GDM1 (cell line): ENCODE results near the gene RXFP1.
"Not testable (repeated sequence)": the region's sequence is repeated elsewhere in the genome, so short reads cannot be mapped to it uniquely, and the experiment has no call there.

Source experiments
- DNase-seq: peaks from one replicate; lab custom pipeline; 2025; lab: John Stamatoyannopoulos, UW

Gene RXFP1

DNA sequence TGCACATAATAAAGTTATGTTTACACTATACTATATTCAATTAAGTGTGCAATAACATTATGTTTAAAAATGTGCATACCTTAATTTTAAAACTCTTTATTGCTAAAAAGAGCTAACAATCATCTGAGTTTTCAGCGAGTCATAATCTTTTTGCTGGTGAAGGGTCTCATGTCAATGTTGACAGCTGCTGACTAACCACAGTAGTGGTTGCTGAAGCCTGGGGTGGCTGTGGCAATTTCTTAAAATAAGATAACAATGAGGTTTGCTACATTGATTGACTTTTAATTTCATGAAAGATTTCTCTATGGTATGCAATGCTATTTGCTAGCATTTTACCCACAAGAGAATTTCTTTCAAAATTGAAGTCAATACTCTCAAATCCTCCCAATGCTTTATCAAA, 91.4 kb downstream of the RXFP1 start:
- DNase-seq: no peak

DNA sequence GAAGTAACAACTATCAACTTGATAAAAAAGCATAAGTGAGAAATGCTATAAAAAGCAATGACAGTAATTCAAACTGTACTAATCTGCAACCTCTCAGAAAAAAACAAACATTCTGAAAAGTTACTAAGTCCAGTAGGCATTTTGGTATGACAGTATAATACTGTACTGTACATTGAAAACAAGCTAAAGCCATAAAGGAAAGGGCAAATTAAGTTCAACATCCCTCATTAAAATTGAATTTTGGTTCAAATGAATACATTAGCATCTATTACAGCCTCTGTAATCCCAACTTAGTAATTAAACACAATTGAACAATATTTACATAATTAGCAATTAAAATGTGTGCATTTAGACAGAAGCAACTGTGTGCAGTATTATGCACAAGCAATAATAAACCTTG, 96.3 kb downstream of the RXFP1 start:
- DNase-seq: no peak

DNA sequence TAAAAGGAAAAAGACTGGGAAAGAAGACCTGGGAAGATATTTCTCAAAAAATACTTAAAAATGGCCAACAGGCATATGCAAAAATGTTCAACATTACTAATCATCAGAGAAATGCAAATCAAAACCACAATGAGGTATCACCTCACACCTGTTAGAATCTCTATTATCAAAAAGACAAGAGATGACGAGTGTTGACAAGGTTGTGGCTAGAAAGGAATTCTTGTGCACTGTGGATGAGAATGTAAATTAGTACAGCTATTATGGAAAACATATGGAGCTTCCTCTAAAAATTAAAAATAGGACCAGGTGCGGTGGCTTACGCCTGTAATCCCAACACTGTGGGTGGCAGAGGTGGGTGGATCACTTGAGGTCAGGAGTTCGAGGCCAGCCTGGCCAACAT, 100.0 kb downstream of the RXFP1 start:
- DNase-seq: no peak

DNA sequence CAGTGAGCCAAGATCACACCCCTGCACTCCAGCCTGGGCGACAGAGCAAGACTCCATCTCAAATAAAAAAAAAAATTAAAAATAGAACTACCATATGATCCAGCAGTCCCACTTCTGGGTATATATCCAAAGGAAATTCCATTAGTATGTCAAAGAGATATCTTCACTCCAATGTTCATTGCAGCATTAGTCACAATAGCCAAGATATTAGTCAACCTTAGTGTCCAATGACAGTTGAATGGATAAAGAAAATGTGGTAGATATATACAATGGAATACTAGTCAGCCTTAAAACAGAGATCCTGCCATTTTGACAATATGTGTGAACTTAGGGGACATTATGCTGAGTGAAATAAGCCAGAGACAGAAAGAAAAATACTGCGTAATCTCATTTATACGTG, 100.6 kb downstream of the RXFP1 start:
- DNase-seq: no peak

DNA sequence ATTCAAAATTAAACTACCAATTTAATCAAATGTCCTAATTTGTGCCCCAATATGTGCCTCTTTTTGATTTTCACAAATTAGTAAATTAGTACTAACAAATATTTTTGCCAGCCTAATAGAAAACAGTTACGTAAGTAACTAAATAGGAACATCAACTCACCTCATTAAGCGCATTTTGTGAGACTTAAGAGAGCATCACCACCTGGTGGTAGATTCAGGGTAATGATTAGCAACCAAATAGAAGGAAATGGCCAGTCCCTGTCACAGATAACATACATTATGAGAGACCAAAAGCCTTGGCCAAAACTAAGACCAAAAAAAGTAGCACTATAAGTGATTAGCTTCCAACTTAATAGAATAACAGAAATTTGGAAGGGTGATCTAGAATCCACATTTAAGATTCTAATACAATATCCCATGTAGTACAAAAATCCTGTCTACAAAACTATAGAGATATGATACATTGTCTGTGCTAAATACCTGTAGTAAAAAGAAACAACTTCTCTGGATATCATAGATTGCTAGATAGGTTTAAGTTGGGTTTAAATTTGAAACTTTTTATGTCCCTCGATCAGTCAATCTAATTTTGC, 103.3 kb downstream of the RXFP1 start:
- DNase-seq: peak; percentile 1

DNA sequence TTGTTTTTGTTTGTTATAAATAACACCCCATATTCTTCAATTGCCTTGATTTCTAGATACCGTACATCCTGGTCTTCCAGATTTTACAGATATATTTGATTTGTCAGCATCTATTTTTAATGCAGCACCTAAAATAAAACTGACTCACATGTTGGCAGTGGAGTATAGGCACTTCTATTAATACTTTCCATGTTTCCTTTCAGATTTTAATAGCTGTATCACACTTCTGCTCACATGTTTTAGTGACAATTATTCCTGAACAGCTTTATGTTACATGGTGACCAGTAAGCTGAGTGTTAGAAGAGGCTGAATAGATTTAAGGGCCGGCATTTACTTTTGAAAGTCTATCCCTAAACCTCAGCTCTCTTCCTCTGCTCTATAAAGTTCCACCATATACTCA, 103.9 kb downstream of the RXFP1 start:
- DNase-seq: no peak

DNA sequence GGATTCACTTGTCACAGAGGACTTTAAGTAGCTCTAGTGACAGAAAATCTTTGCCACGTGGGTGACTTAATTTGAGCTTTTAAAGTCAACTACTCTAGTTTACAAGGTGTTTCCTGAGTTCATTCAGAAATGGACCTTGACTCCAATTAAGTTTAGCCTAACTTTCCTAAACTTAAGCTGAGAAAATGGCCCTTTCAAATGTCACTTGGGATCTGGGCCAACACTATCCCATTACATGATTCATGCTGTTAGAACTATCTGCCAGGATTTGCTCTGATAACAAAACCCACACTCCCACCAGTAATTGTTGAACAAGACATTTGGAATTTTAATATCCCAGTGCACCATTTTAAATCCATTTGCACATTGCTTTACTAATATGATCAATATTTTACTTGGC, 109.2 kb downstream of the RXFP1 start:
- DNase-seq: no peak

DNA sequence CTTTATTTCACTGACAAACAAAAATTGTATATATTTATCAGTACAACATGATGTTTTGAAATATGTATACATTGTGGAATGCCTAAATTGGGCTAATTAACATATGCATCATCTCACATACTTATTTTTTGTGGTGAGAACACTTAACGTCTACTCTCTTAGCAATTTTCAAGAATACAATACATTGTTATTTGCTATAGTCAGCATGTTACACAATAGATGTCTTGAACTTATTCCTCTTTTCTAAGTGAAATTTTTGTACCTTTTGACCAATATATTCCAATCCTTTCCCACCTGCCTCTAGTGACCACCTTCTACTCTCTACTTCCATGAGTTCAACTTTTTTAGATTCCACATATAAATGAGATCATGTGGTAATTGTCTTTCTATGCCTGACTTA, 114.9 kb downstream of the RXFP1 start:
- DNase-seq: no peak

DNA sequence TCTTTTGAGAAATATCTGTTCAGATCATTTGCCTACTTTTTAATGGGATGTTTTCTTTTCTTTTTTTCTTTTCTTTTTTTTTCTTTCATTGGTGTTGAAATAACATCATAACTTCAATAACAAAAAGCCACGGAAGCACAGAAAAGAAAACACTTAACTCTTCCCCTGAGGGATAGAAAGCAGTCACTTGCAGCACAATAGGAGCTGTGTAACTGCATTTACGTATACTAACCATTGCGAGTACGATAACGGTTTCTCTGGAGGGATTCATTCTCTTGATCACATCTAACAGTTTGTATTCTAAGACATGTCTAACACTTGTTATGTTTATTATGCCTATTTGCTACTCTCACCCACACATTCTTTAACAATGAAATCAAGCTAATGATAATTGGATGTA, 122.7 kb downstream of the RXFP1 start:
- no peak for DNase-seq

DNA sequence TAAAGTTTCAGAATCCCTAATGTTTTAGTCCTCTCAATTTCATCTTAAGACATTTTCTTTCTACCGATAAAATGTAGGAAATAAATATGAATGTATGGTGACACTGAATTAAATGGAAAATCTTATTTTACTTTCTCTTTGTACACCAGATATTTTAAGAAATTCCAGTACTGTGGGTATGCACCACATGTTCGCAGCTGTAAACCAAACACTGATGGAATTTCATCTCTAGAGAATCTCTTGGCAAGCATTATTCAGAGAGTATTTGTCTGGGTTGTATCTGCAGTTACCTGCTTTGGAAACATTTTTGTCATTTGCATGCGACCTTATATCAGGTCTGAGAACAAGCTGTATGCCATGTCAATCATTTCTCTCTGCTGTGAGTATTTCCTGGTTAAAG, 123.1 kb downstream of the RXFP1 start:
- DNase-seq: no peak

DNA sequence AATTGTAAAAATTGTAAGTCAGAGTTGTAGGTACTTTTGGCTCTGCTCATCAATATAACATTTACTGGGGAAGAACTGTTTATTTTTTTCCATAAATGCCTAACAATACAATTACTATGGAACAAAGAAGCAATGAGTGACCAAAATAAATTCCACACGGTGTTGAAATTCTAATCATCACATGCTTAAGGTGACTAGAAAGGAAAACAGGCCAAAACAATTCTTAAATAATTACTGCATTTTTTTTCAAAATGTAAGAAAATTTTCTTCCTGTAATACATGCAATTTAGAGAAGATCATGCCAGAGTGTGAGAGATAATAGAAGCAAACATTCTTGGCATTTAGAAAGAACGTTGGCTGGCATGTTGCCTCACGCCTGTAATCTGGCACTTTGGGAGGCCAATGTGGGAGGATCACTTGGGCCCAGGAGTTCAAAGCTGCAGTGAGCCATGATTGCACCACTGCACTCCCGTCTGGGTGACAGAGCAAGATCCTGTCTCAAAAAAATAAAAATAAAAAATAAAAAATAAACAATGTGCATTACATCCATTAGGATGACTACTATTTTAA, 127.5 kb downstream of the RXFP1 start:
- DNase-seq: no peak

DNA sequence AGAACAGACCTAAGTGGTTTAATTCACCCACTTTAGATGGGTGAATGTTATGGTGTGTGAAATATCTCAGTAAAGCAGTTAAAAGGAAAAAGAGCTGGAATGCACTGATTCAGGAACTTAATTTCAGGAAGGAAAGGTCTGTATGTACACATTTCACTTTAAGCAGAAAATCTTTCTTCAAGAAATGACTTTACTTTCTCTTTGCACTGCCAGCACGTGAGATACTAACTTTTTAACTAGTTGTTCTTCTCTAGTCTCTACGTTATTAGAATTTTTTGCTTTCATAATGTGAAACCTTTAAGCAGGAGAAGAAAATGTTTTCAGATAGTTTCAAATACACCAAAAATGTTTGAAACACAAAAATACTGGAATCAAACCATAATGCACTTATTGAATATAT, 131.2 kb downstream of the RXFP1 start:
- DNase-seq: no peak

DNA sequence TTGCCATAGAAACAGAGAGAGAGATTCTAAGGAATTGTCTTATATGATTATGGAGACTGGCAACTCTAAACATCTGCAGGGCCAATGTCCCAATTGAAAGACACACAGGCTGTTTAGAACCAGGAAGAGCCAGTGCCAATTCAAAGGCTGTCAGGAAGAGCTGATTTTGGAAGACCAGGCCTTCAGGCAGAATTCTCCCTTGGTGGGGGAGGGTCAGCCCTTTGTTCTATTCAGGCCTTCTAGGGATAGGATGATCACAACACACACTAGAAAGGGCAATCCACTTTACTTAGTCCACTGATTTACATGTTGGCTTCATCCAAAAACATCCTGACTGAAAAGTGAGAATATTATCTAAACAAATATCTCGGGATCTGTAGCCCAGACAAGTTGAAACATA, 134.8 kb downstream of the RXFP1 start:
- no peak for DNase-seq

DNA sequence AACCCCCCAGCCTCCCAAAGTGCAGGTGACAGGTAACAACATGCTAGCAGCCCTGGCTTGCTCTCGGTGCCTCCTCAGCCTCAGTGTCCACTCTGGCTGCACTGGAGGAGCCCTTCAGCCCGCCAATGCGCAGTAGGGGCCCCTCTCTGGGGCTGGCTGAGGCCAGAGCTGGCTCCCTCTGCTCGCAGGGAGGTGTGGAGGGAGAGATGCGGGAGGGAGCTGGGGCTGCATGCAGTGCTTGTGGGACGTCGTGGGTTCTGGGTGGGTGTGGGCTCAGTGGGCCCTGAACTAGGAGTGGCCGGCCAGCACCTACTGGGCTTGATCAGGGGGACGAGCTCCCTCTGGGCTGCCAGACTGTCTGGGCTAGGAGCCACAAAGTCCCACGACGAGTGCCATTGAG, 135.6 kb downstream of the RXFP1 start:
- DNase-seq: no peak

DNA sequence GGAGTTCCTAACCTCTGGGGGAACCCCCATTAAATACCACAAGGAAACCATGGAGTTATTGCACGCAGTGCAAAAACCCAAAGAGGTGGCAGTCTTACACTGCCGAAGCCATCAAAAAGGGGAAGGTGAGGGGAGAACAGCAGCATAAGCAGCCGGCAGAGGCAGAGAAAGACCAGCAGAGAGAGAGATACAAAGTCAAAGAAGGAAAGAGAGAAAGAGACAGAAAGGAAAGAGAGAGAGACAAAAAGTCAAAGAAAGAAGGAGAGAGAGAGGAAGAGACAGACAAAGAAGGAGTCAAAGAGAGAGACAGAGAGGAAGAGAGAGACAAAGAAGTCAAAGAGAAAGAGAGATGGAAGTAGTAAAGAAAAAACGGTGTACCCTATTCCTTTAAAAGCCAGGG, 141.6 kb downstream of the RXFP1 start:
- not testable (repeated sequence) for DNase-seq

DNA sequence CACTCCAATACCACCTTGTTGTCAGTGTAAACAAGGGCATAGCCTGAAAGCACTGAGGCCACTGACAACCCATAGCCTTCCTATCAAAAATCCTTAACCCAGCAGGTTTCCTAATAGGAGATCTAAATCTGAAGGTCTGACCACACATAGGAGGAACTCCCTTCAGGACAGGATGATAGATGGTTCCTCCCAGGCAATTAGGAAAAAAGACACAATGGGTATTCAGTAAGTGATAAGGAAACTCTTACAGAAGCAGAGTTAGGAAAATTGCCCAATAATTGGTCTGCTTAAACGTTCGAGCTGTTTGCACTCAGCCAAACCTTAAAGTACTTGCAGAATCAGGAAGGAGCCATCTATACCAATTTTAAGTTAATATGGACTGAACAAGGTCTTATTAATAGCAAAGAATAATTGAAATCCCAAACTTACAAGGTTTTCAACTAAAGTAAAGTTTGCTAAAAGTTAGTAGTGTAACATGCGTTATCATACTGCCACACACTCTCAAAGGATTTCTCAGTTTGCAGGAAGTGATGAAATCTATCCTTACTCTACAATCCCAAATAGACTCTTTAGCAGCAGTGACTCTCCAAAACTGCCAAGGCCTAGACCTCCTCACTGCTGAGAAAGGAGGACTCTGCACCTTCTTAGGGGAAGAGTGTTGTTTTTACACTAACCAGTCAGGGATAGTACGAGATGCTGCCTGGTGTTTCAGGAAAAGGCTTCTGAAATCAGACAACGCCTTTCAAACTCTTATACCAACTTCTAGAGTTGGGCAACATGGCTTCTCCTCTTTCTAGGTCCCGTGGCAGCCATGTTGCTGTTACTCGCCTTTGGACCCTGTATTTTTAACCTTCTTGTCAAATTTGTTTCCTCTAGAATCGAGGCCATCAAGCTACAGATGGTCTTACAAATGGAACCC, 142.3 kb downstream of the RXFP1 start:
- DNase-seq: not testable (repeated sequence)

DNA sequence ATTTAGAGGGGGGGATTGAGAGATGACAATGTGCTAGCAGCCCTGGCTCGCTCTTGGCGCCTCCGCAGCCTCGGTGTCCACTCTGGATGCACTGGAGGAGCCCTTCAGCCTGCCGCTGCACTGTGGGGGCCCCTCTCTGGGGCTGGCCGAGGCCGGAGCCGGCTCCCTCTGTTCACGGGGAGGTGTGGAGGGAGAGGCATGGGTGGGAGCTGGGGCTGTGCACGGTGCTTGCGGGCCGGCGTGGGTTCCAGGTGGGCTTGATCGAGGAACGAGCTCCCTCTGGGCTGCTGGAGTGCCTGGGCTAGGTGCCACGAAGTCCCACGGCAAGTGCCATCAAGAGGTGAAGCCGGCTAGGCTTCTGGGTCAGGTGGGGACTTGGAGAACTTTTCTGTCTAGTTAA, 143.1 kb downstream of the RXFP1 start:
- no peak for DNase-seq

DNA sequence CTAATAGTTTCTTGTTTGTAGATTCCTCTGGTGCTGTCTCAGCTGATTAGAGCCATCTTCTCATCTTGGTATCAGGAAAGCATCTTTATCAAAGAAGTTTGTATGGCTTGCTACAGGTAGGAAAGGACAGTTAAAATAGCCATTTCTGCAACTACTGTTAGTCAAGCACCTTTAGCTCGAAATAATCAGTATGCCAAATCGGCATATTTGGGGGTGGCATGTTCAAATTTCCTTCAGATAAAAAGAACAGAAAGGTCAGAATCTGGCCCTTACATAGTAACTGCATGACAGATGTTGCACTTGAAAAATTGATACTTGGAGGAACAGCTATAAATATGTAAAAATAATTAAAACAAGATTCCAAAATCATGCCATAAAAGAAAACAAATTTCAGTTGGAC, 145.2 kb downstream of the RXFP1 start:
- no peak for DNase-seq

DNA sequence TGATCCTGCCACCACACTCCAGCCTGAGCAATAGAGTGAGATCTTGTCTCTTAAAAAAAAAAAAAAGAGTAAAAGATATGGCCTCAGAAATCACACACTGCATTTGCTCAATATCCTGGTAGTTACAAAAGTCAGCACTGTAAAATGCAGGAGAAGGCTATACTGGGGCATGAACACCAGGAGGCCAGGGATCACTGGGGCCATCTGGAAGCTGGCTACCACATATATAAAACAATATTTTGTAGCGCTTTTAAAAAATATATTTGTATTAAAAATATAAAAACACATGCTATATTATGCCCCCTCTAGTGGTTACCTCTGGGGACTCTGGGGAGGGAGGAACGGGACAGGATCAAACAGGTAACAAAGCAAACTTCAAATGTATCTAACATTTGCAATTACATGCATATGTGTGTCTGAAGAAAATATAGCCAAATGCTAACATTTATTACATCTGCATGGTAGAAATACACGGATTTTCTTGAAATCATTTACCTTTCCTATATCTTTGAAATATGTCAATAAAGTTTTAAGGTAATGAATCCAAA, 146.0 kb downstream of the RXFP1 start:
- DNase-seq: no peak

DNA sequence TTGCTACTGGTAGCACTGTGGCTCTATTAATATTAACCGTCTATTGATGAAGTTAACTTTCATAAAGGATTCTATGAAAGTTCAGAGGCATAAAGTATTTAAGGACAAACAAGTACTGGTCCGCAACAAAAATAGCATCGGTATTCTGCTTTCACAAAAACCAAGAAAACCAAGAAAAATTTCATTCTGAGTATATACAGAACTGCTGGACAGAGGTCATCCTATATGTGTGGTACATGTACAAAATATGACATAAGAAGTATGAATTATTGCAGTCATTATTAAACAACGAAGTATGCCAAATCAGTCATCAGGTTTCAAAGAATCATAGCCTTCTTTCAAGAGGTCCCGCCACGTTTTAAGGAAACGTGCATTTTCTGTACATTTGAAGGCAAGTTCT, 147.6 kb downstream of the RXFP1 start:
- DNase-seq: no peak

DNA sequence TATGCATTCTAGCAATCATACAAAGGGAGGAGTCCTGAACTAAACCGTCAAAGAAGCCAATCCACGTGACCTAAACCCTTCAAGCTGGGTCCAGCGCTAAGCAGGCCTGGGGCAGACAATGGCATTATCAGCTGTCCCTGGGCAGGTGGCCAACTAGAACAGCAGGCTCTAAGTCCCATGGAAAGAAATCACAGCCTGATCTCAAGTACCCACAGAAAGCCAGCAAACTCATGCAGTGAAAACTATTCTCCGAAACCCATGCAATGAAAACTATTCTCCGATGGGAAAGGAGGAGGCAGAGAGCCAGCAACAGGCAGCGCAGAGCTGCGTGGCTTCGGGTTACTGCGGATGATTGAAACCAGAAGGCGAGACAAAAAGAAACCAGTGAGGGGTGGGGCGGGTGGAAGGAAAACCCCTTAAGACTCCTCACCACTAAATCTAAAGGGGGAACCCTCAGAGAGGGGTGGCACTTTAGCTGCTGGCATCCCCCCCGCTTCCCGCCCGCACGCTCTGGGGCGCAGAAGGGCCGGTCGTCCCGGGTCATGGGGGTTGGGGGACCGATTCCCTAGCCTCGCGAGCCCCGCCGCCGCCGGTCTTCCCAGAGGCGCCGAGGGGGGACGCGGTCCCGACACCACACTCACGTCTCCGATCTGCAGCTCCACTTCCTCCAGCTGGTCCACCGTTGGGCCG, 149.4 kb downstream of the RXFP1 start:
- no peak for DNase-seq

DNA sequence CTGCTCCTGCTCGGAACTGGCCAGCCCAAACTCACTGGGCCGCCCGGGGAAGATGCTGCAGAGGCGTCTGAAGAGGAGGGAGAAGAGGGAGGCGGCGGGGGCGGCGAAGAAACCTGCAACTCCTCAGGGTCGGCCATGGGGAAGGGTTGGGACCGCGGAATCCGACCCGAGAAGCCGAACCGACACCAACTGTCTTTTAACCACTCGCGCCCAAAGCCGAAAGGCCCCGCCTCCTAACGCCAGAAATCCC, 149.9 kb downstream of the RXFP1 start, which contains the start of gene C4orf46:
Gene C4orf46 (minus strand): TSS at position 223 of the 250 bp plus-strand sequence. CDS start 86 bp downstream, at position 137.
- no peak for DNase-seq
